Nephron progenitor cell (in vitro differentiated cells): ENCODE data around the gene KLHL20.
A peak's percentile ranks its signal among the peaks of the same experiment; 100 is the strongest.
"Not testable (repeated sequence)": the region's sequence is repeated elsewhere in the genome, so short reads cannot be mapped to it uniquely, and the experiment has no call there.

Experiments
- DNase-seq: peaks from one replicate; pipeline ENCODE4 v3.0.0; 2021
- H3K27ac Mint-ChIP-seq: 2 replicates; pipeline ENCODE4 v1.8.0; 2021; ENCODE audit warnings: mild to moderate bottlenecking, moderate library complexity, mixed read lengths
- H3K27me3 Mint-ChIP-seq: 2 replicates; pipeline ENCODE4 v1.8.0; 2021; ENCODE audit warnings: mild to moderate bottlenecking, low read depth, mixed read lengths; ENCODE audit not compliant: poor library complexity
- H3K36me3 Mint-ChIP-seq: 2 replicates; pipeline ENCODE4 v1.8.0; 2021; ENCODE audit warnings: low read depth, mixed read lengths
- H3K4me1 Mint-ChIP-seq: 2 replicates; pipeline ENCODE4 v1.8.0; 2021; ENCODE audit warnings: mixed read lengths
- H3K4me3 Mint-ChIP-seq: 2 replicates; pipeline ENCODE4 v1.8.0; 2021; ENCODE audit warnings: mild to moderate bottlenecking, moderate library complexity, mixed read lengths
- H3K9me3 Mint-ChIP-seq: 2 replicates; pipeline ENCODE4 v1.8.0; 2021; ENCODE audit warnings: mild to moderate bottlenecking, moderate library complexity, mixed read lengths
- CTCF ChIP-seq: fragments of 200-600 bp; sonication (generic); IDR thresholded peaks from 2 replicates; pipeline ENCODE4 v1.5.0; 2021; ENCODE audit warnings: antibody characterized with exemption

Gene KLHL20

DNA sequence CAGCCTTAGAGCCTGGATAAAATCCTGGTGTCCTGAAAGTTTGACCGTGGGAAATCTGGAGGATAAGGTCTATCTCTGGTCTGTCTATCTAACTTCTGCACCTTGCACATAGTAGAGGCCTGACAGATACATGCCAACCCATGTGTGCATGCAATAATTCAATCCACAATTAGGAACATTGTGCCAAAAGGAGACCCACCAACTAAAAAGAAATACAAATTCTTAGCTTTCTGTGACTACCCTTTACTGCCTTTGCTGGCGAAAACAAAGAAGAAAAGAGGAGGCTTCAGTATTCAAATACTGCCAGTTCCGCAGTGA is 381 bp upstream of the KLHL20 start:
- Mint-ChIP-seq H3K9me3 (peaks cover 6% of the 10 kb centered on the region), H3K27ac (peak overlapping the region; percentile 97), H3K4me3 (peak overlapping the region; percentile 97), H3K36me3 (peaks cover 22% of the 10 kb centered on the region), H3K27me3 (peaks cover 51% of the 10 kb centered on the region), H3K4me1 (peaks cover 27% of the 10 kb centered on the region)
- TF ChIP-seq CTCF = no peak
- no peak for DNase-seq

- H3K9me3 Mint-ChIP-seq = peaks cover 6% of the 10 kb centered on the region
- TF ChIP-seq CTCF = no peak
- H3K27ac Mint-ChIP-seq = peak overlapping the region; percentile 97
Observed at GRCh38 chr1:173715538-173715844, 710 bp downstream of the KLHL20 start.

DNA sequence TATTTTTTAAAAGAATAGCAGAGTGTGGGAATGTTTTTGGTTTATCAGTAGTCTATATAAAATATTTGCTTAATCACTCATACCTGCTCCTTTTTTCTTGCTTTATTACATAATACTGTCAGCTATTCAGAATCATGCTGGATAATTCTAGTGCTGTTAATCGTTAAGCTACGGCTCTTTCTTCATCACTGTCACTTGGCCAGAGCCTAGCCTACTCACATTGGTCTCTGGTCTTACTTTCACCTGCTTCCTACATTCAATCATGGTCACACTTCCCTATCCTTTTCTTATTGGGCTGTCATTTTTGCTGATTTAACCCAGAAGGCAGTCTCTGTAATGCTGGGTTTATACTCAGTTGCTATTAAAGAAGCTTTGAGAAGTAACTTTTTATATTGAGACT is 2.5 kb downstream of the KLHL20 start:
- Mint-ChIP-seq H3K36me3 (peaks cover 50% of the 10 kb centered on the region), H3K4me3 (peak overlapping the region; percentile 97), H3K4me1 (peaks cover 27% of the 10 kb centered on the region), H3K9me3 (peaks cover 13% of the 10 kb centered on the region), H3K27ac (no peak overlapping the region), H3K27me3 (peaks cover 24% of the 10 kb centered on the region)
- no peak for DNase-seq
- TF ChIP-seq CTCF = no peak

More at GRCh38 chr1:173715538-173715844, 710 bp downstream of the KLHL20 start:
- Mint-ChIP-seq H3K4me1 (peaks cover 27% of the 10 kb centered on the region), H3K36me3 (peaks cover 33% of the 10 kb centered on the region), H3K27me3 (peaks cover 41% of the 10 kb centered on the region), H3K4me3 (peak overlapping the region; percentile 97)
- DNase-seq = no peak

GRCh38 chr1:173731331-173731730 is 16.6 kb downstream of the KLHL20 start:
- H3K9me3 Mint-ChIP-seq = peaks cover 52% of the 10 kb centered on the region
- not testable (repeated sequence) for H3K27ac Mint-ChIP-seq, H3K27me3 Mint-ChIP-seq, H3K4me1 Mint-ChIP-seq, H3K4me3 Mint-ChIP-seq, DNase-seq
- H3K36me3 Mint-ChIP-seq = peaks cover 61% of the 10 kb centered on the region

GRCh38 chr1:173733912-173734311 is 19.1 kb downstream of the KLHL20 start:
- no peak for DNase-seq
- no peak for TF ChIP-seq CTCF
- Mint-ChIP-seq H3K9me3 (peaks cover 50% of the 10 kb centered on the region), H3K36me3 (peaks cover 61% of the 10 kb centered on the region), H3K4me1 (no peaks in the 10 kb centered on the region), H3K4me3 (no peak overlapping the region), H3K27me3 (no peaks in the 10 kb centered on the region), H3K27ac (peak overlapping the region; percentile 25)

GRCh38 chr1:173736104-173736503 is 21.3 kb downstream of the KLHL20 start:
- not testable (repeated sequence) for H3K4me3 Mint-ChIP-seq, DNase-seq, H3K27ac Mint-ChIP-seq, H3K4me1 Mint-ChIP-seq, H3K27me3 Mint-ChIP-seq
- peaks cover 78% of the 10 kb centered on the region for H3K36me3 Mint-ChIP-seq
- peaks cover 60% of the 10 kb centered on the region for H3K9me3 Mint-ChIP-seq

- Mint-ChIP-seq H3K9me3 (peaks cover 44% of the 10 kb centered on the region), H3K27ac (no peak overlapping the region), H3K36me3 (peaks cover 80% of the 10 kb centered on the region), H3K4me3 (no peak overlapping the region), H3K4me1 (no peaks in the 10 kb centered on the region), H3K27me3 (no peaks in the 10 kb centered on the region)
- TF ChIP-seq CTCF = no peak
- DNase-seq = no peak
Observed at GRCh38 chr1:173742203-173742886, 27.6 kb downstream of the KLHL20 start.
